ENCODE measurements around the gene CITED1. TPM values are rescaled to one million over a fixed set of nuclear protein-coding genes. Genes with fewer than 3 reads are reported as not detected.

CITED1 gene
- total and polyA plus RNA-seq, 9 donors: 0.77 to 11.6 (median 1.2) TPM; not detected in 2

- no peaks in the 10 kb centered on the region for H3K36me3 ChIP-seq
- no peak for DNase-seq
- no peak overlapping the region for H3K4me3 ChIP-seq
- H3K27me3 ChIP-seq: no peaks in the 10 kb centered on the region
- no peaks in the 10 kb centered on the region for H3K4me1 ChIP-seq (ENCODE audit: insufficient read depth)
- H3K27ac ChIP-seq: no peak overlapping the region
- 21 to 27% (median 25%) methylated on average over 17 of the region's 17 CpGs for WGBS, 3 donors
- H3K9me3 ChIP-seq: no peaks in the 10 kb centered on the region
- TF ChIP-seq CTCF (IDR thresholded peaks at IDR 0.05) (no peak), EP300 (IDR thresholded peaks at IDR 0.05) (no peak), POLR2A (IDR thresholded peaks at IDR 0.05) (no peak)
- intact Hi-C loops (cut with DNase I): no loop called here
Measured at GRCh38 chrX:72254816-72255215, 50.9 kb downstream of the CITED1 start.

GRCh38 chrX:72253686-72254085 is 52.0 kb downstream of the CITED1 start:
- no peaks in the 10 kb centered on the region for H3K36me3 ChIP-seq
- DNase-seq: no peak
- H3K4me3 ChIP-seq: no peak overlapping the region
- intact Hi-C loops (cut with DNase I): no loop called here
- no peaks in the 10 kb centered on the region for H3K4me1 ChIP-seq (ENCODE audit: insufficient read depth)
- no peaks in the 10 kb centered on the region for H3K9me3 ChIP-seq
- no peak overlapping the region for H3K27ac ChIP-seq
- TF ChIP-seq POLR2A (IDR thresholded peaks at IDR 0.05) (no peak), EP300 (IDR thresholded peaks at IDR 0.05) (no peak), CTCF (IDR thresholded peaks at IDR 0.05) (no peak)
- H3K27me3 ChIP-seq: no peaks in the 10 kb centered on the region

Small RNA genes within 50 kb of the gene (small RNA-seq; reads per million reads assigned to genes)
- not detected for gene RF00019

Other genes with a start within 250 kb of the CITED1 start
- 10 to 100 TPM in 5 of 7 donors, 1 to 10 TPM in 2; 3.6 to 17.6 (median 14.4) TPM for gene RTL5, start 174.0 kb downstream of the CITED1 start, total RNA-seq
- 10 to 100 TPM in 1 of 2 donors, 1 to 10 TPM in 1; 6.4 to 16.2 TPM for gene RTL5, start 174.0 kb downstream of the CITED1 start, polyA plus RNA-seq
- gene PIN4, start 124.2 kb downstream of the CITED1 start, total RNA-seq: 10 to 100 TPM in 3 of 7 donors, 1 to 10 TPM in 4; 5.3 to 15.8 (median 9.9) TPM
- 10 to 100 TPM; 11.7 to 33.6 TPM for gene PIN4, start 124.2 kb downstream of the CITED1 start, polyA plus RNA-seq
- under 1 TPM; 0.05 to 0.60 (median 0.36) TPM for gene ERCC6L, start 66.9 kb downstream of the CITED1 start, total RNA-seq
- under 1 TPM; 0.20 to 0.23 TPM for gene ERCC6L, start 66.9 kb downstream of the CITED1 start, polyA plus RNA-seq
- 1,000 to 10,000 TPM; 1,767 to 3,214 (median 2,276) TPM for gene RPS4X, start 28.7 kb downstream of the CITED1 start, total RNA-seq
- 1,000 to 10,000 TPM; 3,049 to 3,742 TPM for gene RPS4X, start 28.7 kb downstream of the CITED1 start, polyA plus RNA-seq